GM18867 (cell line): ENCODE measurements around the gene ABHD17C.

Source experiments
- ATAC-seq: cut with Tn5 transposase; IDR thresholded peaks from one replicate; pipeline ENCODE4 v1.9.1; 2021; ENCODE audit warnings: mild to moderate bottlenecking, moderate library complexity; ENCODE audit not compliant: unreplicated experiment

Gene ABHD17C

DNA sequence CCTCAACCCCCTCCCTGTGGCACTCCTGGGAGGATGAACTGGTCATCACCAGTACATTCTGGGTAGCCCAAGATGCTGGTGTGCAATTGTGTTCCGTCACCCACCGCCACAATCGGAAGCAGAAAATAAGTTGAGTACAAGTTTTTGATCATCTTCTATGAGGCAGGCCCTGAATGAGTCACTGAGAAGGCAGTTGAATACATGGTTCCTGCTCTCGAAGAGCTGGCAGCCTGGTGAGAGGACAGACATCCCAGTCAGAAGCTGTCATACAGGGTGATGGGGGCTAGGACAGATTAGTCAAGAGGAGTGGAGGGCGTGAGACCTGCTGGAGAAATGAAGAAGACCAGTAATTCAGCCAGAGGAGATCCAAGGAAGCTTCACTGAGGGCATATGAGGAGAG lies 90.2 kb downstream of the ABHD17C start:
- ATAC-seq, result no peak

- ATAC-seq, result no peak
These were observed 90.8 kb downstream of the ABHD17C start for GRCh38 chr15:80785811-80786354.

DNA sequence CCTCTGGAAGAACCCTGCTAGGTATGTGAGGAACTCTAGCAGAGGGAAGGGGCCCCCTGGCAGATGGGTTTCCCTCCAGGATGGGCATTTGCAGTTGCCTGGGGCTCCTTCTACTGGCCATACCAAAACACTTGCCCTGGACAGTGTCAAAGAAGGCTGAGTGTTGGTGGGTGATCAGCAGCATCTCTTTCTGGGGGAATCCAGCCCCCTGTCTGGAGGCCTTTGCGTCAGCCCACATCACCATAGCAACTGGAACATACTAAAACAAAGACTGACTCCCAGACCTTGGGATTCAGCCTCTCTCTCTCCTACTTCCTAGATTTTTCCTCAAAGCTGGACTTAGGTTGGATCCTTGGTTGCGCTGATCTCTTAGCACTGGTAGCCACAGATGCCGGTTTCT lies 92.2 kb downstream of the ABHD17C start:
- ATAC-seq, result no peak

DNA sequence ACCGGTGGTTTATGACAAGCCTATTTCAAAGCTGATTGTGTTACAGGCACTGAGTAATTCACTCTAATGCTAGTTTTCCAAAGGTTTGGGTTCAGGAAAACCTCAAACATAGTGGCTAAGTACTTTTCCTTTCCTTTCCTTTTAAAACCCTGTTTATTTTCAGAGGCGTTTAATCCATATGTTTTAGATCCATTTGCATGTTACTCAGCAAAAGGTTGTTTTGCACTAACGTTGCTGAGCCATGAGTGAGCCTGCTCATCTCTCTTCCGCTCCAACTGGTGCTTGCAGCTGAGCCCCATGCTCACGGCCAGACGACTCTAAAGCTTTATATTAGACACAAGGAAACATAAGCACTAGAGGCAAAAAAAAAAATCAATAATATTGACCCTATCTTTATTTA lies 93.4 kb downstream of the ABHD17C start:
- no peak for ATAC-seq

GRCh38 chr15:80789296-80789695 lies 94.2 kb downstream of the ABHD17C start:
- ATAC-seq, result no peak

DNA sequence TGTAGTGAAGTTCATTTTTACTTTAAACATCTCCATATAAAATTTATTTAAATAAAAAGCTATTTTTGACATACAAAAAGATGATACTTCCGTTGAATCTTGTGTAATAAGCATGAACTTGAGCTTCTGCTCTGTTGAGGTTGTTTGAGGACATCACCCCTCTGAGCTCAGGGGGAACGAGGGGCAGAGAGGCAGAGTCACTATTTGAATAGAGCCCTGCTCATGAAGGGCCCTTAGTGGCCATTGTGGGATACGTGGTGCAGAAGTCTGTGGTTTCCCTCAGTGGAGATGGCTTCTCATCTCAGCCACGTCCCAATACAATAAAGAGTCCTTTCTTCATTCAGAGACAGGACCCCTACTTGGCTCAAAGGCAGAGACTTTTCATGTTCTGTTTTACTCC lies 94.7 kb downstream of the ABHD17C start:
- ATAC-seq, result no peak

GRCh38 chr15:80790236-80790635 lies 95.1 kb downstream of the ABHD17C start:
- no peak for ATAC-seq

DNA sequence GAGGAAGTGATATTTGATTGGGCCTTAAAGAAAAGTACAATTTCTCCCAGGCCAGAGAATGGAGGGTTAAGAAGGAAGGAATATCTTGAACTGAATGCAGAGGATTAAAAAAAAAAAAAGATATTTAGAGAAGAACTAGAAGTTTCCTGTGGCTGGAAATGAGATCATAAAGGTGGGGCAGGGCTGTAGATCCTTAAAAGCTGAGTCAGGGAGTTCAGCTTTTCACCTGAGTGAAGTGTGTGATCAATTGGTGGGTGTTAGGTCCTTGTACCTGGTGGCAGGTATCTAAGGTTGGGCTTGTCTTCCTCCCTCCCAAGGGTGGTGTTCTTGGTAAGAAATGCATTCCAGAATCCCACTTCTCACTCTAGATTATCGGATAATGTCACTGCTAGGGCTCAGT lies 95.9 kb downstream of the ABHD17C start:
- ATAC-seq, result no peak

DNA sequence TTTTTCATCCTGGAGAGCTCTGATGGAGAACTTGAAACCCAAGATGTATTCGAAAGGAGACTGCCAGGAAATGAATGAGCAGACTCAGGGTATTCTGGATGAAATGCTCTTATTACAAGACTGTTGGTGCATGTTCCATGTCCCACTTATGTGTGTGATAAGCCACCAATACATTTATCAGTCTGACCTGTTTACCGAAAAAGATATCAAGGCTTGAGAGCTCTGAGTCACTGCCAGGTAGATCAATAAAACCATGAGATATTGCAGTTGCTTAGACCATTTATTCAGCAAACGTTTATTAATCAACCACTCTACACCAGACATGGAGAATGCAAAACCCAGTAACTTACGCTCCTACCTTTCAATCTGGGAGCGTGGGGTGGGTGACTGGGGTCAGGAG lies 101.3 kb downstream of the ABHD17C start:
- no peak for ATAC-seq

DNA sequence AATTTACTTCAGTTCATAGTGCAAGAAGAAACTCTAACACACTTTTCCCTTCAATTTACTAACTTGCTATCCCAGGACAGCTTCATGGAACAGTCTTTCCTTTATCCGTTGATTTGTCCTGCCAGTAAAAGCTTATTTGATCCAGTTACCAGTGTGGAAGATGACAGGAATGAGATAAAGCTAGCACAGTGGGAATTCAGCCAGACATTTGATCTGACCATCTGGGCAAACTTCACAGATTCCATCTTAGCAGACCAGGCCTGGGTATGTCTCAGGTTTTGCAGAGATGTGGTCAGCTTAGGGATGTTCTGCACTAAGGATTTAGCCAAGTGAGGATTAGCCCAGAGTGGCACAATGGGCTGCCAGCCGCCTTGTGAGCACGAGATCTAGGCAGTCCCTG lies 103.8 kb downstream of the ABHD17C start:
- ATAC-seq, result no peak

- no peak for ATAC-seq
These were observed 105.0 kb downstream of the ABHD17C start for GRCh38 chr15:80800067-80800466.

DNA sequence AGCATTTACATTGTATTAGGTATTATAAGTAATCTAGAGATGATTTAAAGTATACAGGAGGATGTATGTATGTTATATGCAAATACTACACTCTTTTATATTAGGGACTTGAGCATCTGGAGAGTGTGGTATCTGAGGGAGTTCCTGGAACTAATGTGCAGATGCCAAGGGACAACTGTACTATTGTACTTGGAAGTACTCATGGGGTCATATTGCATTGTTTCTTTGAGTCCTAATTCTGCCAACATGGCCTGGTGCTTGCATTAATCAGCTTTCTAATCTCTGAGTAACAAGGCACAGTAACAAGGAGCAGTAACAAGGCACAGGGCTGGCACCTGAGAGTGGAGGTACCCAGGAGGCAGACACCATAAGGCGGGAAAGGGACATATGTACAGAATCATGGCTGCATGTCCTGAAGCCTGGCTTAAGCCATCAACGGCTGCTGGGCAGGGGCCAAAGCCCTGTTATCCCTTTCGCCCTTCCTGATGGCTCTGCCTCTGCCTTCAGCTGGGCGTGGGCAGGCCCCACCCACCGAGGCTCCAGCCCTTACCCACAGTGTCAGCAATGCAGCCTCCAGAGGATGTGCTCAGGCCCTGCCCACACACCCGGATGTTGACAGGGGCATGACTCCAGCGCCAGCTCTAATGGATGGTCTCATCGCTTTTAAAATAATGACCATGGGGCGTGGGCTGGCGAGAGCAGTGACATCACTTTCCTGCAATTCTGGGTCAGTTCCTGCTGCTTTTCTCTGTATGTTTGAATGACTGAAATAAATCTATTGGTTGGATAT lies 107.0 kb downstream of the ABHD17C start:
- ATAC-seq, result no peak

- ATAC-seq, result no peak
These were observed 108.7 kb downstream of the ABHD17C start for GRCh38 chr15:80803580-80804525.

DNA sequence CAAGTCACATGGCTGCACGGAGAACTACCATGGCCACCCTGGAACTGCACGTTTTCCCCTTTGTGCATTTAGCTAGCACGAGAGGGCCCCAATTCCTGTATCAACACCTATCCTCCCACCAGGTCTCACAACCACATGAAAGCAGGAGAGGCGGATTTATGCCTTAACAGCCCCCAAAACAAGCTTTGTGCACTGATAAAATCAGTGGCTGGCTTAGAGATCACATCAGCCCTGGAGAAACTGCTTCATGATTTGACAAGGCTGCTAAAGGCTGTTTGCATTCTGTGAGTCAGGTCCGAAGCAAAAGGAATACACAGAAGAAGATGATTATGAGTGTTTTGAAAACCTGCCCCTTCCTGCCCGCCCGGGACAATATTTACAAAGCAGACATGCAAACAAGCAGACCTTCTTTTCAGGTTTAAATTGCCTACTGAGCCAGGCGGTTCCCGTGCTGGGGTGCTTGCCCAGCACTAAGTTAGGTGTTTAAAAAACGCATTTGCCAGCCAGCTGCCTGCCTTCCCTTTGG lies 109.9 kb downstream of the ABHD17C start:
- no peak for ATAC-seq
